ENCODE data around the gene ZNF746.
"Not testable (repeated sequence)": the region's sequence is repeated elsewhere in the genome, so short reads cannot be mapped to it uniquely, and the experiment has no call there.

Gene ZNF746

GRCh38 chr7:149459540-149460452, 37.8 kb downstream of the ZNF746 start:
- DNase-seq (ENCODE audit: low read depth in 4 of 4, low spot score in 1 of 4): peak in 3 of 4 experiments; percentile 5 to 22 (median 11)

GRCh38 chr7:149459201-149459539, 38.4 kb downstream of the ZNF746 start:
- no peak for DNase-seq (ENCODE audit: low read depth in 4 of 4, low spot score in 1 of 4)

GRCh38 chr7:149458235-149458634, 39.4 kb downstream of the ZNF746 start:
- DNase-seq (ENCODE audit: low read depth in 4 of 4, low spot score in 1 of 4): no peak

GRCh38 chr7:149457766-149458165, 39.8 kb downstream of the ZNF746 start:
- DNase-seq (ENCODE audit: low read depth in 4 of 4, low spot score in 1 of 4): no peak

GRCh38 chr7:149456506-149457421, 40.8 kb downstream of the ZNF746 start:
- no peak for DNase-seq (ENCODE audit: low read depth in 4 of 4, low spot score in 1 of 4)

GRCh38 chr7:149455175-149455950, 42.2 kb downstream of the ZNF746 start:
- no peak for DNase-seq (ENCODE audit: low read depth in 4 of 4, low spot score in 1 of 4)

- DNase-seq (ENCODE audit: low read depth in 4 of 4, low spot score in 1 of 4): no peak
These were observed 42.9 kb downstream of the ZNF746 start for GRCh38 chr7:149454750-149455149.

GRCh38 chr7:149454006-149454405, 43.6 kb downstream of the ZNF746 start:
- no peak for DNase-seq (ENCODE audit: low read depth in 4 of 4, low spot score in 1 of 4)

- no peak for DNase-seq (ENCODE audit: low read depth in 4 of 4, low spot score in 1 of 4)
These were observed 46.8 kb downstream of the ZNF746 start for GRCh38 chr7:149450821-149451220.

- no peak for DNase-seq (ENCODE audit: low read depth in 4 of 4, low spot score in 1 of 4)
These were observed 47.7 kb downstream of the ZNF746 start for GRCh38 chr7:149449897-149450296.

GRCh38 chr7:149448961-149449360, 48.6 kb downstream of the ZNF746 start:
- no peak for DNase-seq (ENCODE audit: low read depth in 4 of 4, low spot score in 1 of 4)

GRCh38 chr7:149446026-149446425, 51.6 kb downstream of the ZNF746 start:
- not testable (repeated sequence) for DNase-seq (ENCODE audit: low read depth in 4 of 4, low spot score in 1 of 4)

GRCh38 chr7:149444287-149444686, 53.3 kb downstream of the ZNF746 start:
- DNase-seq (ENCODE audit: low read depth in 4 of 4, low spot score in 1 of 4): no peak

GRCh38 chr7:149443523-149443922, 54.1 kb downstream of the ZNF746 start:
- DNase-seq (ENCODE audit: low read depth in 4 of 4, low spot score in 1 of 4): no peak

GRCh38 chr7:149442924-149443323, 54.7 kb downstream of the ZNF746 start:
- DNase-seq (ENCODE audit: low read depth in 4 of 4, low spot score in 1 of 4): no peak

- DNase-seq (ENCODE audit: low read depth in 4 of 4, low spot score in 1 of 4): no peak
These were observed 57.4 kb downstream of the ZNF746 start for GRCh38 chr7:149440222-149440621.

GRCh38 chr7:149436358-149436757, 61.3 kb downstream of the ZNF746 start:
- no peak for DNase-seq (ENCODE audit: low read depth in 4 of 4, low spot score in 1 of 4)

GRCh38 chr7:149433124-149433523, 64.5 kb downstream of the ZNF746 start:
- DNase-seq (ENCODE audit: low read depth in 4 of 4, low spot score in 1 of 4): no peak

GRCh38 chr7:149432121-149432691, 65.4 kb downstream of the ZNF746 start:
- DNase-seq (ENCODE audit: low read depth in 4 of 4, low spot score in 1 of 4): no peak

GRCh38 chr7:149431486-149432120, 66.0 kb downstream of the ZNF746 start:
- DNase-seq (ENCODE audit: low read depth in 4 of 4, low spot score in 1 of 4): no peak
